ENCODE data around the gene IQGAP2.
A peak's percentile ranks its signal among the peaks of the same experiment; 100 is the strongest.

Gene IQGAP2

GRCh38 chr5:76695346-76695745 is 292.3 kb downstream of the IQGAP2 start:
- DNase-seq = no peak

- no peak for DNase-seq
Measured at GRCh38 chr5:76696251-76696650, 293.2 kb downstream of the IQGAP2 start.

- no peak for DNase-seq
Measured at GRCh38 chr5:76697670-76698069, 294.6 kb downstream of the IQGAP2 start.

DNA sequence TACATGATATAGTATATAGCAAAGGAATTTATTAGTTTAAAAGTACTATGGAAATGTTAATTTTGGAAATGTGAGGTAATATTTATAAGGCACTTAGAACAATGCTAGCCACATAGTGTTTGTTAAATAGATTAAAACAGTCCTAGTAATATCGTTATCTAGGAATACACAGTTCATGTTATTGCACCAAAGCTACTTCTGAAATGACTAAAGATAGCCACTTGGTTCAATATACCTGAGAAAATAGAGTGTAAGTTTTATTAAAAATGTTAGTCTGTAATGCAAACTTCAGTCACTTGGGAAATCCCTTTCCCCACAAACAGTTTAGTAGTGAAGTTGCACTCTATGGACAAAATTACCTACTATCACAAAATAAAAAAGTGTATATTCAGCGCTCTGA is 297.5 kb downstream of the IQGAP2 start:
- DNase-seq = no peak

DNA sequence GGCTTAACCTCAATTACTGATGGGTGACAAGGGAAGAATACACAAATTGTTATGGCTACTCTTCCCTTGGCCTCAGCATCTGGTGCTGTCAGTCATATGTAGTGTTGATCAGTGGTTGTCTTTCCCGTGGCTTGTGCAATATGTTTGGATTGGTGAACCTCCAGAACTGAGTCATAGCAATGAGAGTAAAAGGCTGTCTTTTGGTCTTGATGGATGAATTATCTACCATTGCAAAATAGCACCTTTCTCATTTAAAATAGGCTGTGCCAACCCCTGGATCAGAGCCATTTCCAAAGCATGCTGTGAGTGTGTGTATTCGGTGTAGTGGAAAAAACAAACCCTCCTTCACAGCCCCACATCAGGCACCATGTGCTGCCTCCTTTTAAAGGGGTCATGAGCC is 298.2 kb downstream of the IQGAP2 start:
- no peak for DNase-seq

DNA sequence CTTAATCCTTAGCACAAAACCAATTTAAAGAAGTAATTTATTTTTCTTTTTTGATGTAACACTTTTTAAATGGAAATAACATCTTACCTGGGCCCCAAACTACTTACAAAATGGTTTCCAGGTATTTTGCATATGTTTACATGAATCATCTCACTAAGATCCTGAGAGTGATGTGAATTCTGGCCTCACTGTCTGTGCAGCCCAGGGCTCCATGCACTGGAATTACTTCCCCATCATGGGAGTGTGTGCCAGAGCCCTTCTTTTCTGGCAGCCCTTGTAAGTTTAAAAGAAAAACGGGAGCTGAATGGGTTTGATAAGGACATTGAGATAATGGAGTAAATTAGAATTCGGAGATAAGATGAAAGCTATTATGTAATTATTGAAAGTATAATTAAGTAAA is 300.6 kb downstream of the IQGAP2 start:
- no peak for DNase-seq

DNA sequence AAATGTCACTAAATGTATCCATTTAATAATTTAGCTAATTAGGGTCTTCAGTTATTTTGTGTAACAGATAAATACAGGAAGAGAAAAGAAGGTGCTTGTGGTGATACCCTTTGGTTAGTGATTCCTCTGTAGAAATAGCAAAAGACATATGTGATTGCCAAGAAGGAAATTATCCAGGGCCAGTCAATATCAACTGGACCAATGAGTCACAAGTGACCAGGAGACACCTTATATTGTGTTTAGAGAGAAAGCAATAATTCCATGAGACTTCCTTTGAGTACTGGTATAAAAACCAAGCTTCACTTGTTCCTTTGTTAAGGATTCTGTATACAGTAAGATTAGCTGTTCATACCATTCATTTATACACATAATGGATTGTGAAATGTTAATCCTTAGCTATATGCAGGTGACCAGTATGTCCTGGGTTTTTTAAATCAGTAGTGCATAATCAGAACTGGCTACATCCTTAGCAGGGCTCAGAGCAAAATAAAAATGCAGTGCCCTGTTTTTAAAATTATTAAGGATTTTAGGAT is 301.1 kb downstream of the IQGAP2 start:
- no peak for DNase-seq

- no peak for DNase-seq
Measured at GRCh38 chr5:76705574-76705973, 302.5 kb downstream of the IQGAP2 start.

DNA sequence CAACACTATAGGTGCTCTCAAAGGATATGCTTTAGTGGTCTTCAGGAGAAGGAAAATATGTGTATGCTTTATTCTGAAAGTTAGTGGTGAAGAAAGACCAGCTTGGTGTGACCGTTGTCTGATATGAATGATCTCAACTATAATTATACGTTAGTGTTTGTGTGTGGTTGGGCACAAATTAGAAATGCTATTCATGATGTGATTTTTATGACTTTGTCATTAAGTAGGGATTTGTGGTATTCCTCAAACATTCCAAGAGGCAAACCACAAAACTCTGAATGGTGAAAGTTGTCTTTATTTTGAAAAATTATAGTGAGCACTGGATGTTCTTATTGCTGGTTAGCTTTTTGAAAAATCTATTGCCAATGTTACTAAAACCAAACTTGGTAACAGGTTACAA is 306.7 kb downstream of the IQGAP2 start:
- no peak for DNase-seq

GRCh38 chr5:76710991-76711390 is 307.9 kb downstream of the IQGAP2 start:
- no peak for DNase-seq

DNA sequence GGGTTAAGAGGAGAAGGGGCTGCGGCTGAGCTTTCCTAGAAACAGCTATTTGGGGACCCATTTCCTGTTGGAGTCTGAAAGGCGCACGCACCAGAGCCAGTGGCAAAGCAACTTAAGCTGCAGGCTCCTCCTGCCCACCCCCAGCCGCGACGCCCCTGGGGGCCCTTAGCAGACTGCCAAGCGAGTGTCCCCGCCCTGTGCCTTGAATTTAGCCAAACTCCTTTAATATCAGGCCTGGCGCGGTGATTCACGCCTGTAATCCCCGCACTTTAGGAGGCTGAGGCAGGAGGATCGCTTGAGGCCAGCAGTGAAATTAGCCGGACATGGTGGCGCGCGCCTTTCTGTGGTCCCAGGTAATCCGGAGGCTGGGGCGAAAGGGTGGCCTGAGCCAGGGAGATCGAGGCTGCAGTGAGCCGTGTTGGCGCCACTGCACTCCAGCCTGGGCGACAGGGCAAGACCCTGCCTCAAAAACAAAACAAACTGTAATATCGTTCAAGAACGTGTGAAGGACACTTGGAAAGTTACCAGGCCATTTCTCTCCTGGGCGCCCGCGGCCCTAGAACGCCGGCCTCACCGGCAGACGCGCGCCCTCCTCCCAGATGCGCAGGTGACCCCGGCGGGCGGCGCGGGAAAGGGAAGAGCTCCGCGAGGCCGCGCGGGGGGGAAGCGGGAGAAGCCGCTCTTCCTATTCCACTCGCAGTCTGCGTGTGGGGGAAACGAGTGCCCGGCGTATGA is 311.8 kb downstream of the IQGAP2 start:
- peak; percentile 12 for DNase-seq

- DNase-seq = no peak
Measured at GRCh38 chr5:76715486-76715735, 312.3 kb downstream of the IQGAP2 start.

DNA sequence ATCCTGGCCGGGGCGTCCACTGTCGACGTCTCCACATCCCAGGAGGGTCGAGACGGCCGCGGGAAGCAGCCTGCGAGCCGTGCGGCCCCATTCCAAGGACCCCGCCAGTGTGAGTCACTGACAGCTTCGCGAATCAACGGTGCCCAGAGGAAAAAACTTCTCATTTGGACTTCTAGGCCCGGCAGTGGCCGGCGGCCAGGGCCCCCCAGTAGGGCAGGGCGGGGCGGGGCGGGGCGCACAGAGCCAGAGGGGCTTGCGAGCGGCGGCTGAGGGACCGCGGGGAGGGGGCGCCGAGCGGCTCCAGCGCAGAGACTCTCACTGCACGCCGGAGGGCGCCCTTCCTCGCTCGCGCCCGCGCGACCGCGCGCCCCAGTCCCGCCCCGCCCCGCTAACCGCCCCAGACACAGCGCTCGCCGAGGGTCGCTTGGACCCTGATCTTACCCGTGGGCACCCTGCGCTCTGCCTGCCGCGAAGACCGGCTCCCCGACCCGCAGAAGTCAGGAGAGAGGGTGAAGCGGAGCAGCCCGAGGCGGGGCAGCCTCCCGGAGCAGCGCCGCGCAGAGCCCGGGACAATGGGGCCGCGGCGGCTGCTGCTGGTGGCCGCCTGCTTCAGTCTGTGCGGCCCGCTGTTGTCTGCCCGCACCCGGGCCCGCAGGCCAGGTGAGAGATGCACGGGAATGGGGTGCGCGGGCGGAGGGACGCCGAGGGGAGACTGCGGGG is 312.8 kb downstream of the IQGAP2 start, which contains the start of gene F2R:
Gene F2R (plus strand): TSS at position 391 of the 720 bp plus-strand sequence. CDS start 182 bp downstream, at position 573.
- peak; percentile 53 for DNase-seq

DNA sequence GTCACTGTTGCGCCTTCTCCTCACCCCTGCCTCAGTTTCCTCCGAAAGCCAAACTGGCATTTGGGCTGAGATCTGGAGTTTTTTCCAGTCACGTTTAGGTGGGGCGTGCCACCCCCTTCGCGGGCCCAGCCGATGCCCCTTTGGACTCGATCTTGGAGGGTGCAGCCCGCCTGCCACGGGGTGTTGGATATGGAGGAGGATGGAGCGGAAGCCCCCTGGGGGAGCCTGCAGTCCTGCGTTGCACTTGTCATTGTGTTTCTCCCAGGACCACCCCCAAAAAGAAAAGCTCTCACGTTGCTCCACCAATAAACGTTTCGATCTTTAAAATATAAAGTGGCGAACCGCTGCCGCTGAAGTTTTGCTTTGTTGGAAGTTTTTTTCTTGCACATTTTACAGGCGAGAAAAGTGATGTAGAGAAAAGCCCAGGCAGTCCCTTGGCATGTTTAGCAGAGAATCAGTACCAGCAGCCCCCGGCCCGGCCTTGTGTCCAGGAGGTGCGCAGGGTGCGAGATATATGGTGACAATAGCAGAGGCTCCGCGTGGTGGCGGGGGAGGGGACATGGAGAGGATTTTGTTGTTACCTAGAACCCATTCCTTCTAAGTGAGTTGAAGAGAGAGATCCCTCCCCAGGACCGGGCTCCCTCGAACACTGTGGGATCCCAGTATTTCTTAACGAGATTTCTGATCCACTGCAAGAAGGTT is 313.5 kb downstream of the IQGAP2 start:
- peak; percentile 7 for DNase-seq

DNA sequence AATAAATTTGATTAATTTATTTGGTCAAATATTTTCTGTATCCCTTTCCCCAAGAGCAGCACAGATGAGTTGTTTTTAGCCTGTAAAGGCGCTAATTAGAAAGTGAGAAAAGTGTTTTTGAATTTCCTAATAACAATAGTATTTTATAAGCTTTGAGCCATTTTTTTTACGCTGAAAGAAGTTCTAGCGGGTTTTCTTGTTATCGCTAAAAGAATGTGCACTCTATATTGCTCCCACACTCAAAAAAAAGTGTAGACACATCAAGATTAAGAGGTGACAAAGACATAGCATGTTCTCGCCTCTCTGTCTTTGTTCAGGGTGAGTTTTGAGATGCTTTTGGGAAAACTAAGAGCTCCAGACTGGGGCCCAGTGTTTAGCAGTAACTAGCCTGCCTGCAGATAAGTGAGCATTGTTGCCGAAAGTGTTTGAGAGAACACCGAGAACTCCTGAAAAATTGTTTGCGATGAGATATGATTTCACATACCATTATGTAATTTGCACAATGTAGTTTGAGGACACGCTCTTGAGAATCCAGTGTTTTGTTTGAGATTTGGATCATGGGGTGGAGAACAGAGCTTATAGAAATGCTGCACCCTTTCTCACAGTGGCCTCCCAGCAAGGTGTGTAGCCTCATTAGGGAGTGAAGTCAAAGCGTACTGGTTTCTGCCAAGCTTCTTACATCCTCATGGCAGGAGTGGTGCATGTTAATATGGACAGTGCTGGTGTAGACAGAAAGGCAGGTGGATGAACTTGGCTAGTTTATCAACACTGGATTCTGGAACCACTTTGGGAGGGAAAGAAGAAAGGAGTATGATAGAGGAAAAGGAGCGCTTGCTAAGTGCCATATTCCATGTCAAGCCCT is 314.4 kb downstream of the IQGAP2 start:
- no peak for DNase-seq

DNA sequence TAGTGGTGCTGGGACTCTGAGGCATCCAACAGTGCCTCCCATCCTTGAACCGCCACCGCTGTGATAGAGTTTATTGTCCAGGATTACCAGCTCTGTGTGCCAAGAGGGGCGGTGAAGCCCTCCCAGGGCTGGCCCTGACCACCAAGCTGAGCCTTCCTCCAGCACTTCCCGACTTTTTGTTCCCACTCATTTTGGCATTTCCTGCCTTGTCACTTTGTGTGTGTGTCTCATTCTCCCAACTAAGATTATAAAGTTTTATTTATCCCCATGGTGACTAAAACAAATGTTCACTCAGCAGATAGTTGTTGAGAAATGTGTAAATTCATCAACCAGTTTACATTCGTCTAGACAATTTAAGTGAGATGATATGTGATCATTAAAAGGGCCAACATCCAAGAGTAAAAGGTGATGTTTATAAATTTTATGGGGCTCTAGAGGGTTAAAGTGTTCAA is 315.3 kb downstream of the IQGAP2 start:
- DNase-seq = no peak

DNA sequence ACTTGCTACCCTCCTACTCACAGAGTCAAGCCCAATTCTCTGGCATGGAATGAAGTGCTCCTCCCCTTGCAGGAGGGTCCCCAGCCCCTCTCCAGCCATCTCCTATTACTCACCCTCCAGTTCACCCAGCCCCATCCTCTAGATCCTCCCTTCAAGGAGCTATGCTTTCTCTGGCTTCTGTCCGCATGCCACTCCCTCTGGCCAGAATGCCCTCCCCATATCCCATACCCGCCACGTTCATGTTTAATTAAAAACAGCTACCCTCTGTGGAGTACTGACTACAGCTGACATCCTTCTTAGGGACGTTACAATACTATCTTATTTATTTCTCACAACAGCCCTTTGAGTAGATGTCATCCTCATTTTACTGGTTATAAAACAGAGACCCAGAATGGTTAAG is 315.8 kb downstream of the IQGAP2 start:
- no peak for DNase-seq

DNA sequence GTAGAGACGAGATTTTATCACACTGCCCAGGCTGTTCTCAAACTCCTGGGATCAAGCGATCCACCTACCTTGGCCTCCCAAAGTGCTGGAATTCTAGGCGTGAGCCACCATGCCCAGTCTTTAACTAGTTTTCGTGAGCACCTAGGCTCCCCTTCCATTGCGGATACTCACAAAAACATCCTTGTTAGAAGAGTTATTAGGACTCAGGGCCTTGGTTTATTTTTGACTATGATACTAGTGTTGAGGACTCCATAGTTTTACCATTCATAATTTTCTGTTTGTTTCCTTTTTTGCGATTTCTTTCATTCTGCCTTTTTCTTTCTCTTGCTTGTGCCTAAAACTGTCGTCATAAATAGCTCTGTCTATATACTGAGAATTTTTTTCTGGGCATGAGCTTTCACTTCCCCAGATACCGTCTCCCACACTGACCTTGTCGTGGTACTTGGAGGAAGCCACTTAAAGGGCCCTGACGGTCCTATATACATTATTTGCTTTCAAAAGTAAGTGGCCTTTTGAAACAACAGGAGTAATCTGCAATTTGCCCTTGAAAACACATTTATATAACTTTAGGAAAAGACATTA is 318.0 kb downstream of the IQGAP2 start:
- no peak for DNase-seq

GRCh38 chr5:76723266-76723665 is 320.2 kb downstream of the IQGAP2 start:
- no peak for DNase-seq

- no peak for DNase-seq
Measured at GRCh38 chr5:76723906-76724305, 320.8 kb downstream of the IQGAP2 start.

GRCh38 chr5:76724871-76725270 is 321.8 kb downstream of the IQGAP2 start:
- no peak for DNase-seq

DNA sequence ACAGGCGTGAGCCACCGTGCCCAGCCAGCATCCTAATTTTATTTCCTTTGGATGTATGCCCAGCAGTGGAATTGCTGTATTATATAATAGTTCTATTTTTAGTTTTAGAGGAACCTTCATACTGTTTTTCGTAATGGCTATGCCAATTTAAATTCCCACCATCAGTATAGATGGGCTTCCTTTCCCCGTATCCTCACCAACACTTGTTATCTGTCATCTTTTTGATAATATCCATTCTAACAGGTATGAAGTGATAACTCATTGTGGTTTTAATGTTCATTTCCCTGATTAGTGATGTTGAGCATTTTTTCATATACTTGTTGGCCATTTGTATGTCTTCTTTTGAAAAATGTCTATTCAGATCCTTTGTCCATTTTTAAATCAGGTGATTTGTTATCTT is 325.9 kb downstream of the IQGAP2 start:
- DNase-seq = no peak

All from activated gamma-delta T cell treated with Interleukin-2 at 50 U/mL for 16 hours (primary cell).